Uterus (tissue), 4 donors: ENCODE measurements around the gene UNC119B. TPM values are rescaled to one million over a fixed set of nuclear protein-coding genes. Genes with fewer than 3 reads are reported as not detected.
A peak's percentile ranks its signal among the peaks of the same experiment; 100 is the strongest.

Experiments used
- DNase-seq, 2 donors: peaks; one replicate each; pipeline ENCODE4 v3.0.0-alpha.2; 2019 to 2020
- H3K27ac ChIP-seq, 2 donors: fragments of 200-600 bp; sonication (generic); 1 replicate in 1 of 2; 2 replicates in 1 of 2; pipeline ENCODE4 v1.5.1; 2016 to 2018
- H3K27me3 ChIP-seq, 2 donors: fragments of 200-600 bp; sonication (generic); one replicate each; pipeline ENCODE4 v1.5.1; 2018 to 2019; ENCODE audit warnings: control low read depth in 1 of 2
- H3K36me3 ChIP-seq, 2 donors: fragments of 200-600 bp; sonication (generic); one replicate each; pipeline ENCODE4 v1.5.1; 2019; ENCODE audit warnings: control low read depth in 1 of 2
- H3K4me1 ChIP-seq, 2 donors: fragments of 200-600 bp; sonication (generic); one replicate each; pipeline ENCODE4 v1.5.1; 2018 to 2019; ENCODE audit warnings: control low read depth in 1 of 2
- H3K4me3 ChIP-seq, 2 donors: fragments of 200-600 bp; sonication (generic); 1 replicate in 1 of 2; 2 replicates in 1 of 2; pipeline ENCODE4 v1.5.1; 2018 to 2019; ENCODE audit warnings: mild to moderate bottlenecking in 1 of 2
- H3K9me3 ChIP-seq, 2 donors: fragments of 200-600 bp; sonication (generic); one replicate each; pipeline ENCODE4 v1.5.1; 2019; ENCODE audit warnings: control low read depth in 1 of 2
- CTCF ChIP-seq, 4 experiments: fragments of 200-600 bp in 2 of 4; fragments of 450-650 bp in 2 of 4; sonication (generic) in 2 of 4; IDR thresholded peaks; one replicate each; pipeline ENCODE4 v1.5.1; 2016 to 2019; ENCODE audit warnings: antibody characterized with exemption in 4 of 4, mild to moderate bottlenecking in 2 of 4, moderate library complexity in 1 of 4
- POLR2A ChIP-seq, 2 donors: fragments of 450-650 bp; IDR thresholded peaks; one replicate each; pipeline ENCODE4 v1.6.1; 2016; ENCODE audit warnings: antibody characterized with exemption in 2 of 2, mild to moderate bottlenecking in 1 of 2, moderate library complexity in 1 of 2
- intact Hi-C: fragments of 100-400 bp; cut with DNase I; formaldehyde crosslinking; loops from one replicate; pipeline ENCODE4 v1.15.1; 2023; ENCODE audit warnings: low total_unique reads
- total RNA-seq, 4 donors: library from RNA; depleted of rRNA in 3 of 4; stranded (reverse); fragments of >200 nt in 3 of 4; gene quantifications; one replicate each; pipeline versions ENCODE4 v1.1.0 to v1.2.4, GENCODE V29; 2014 to 2023
- donor health status: DM: yes; HTN: yes; CAD: no.

Gene UNC119B
- total RNA-seq, 4 donors from 2014 or later = 13.8 to 44.8 (median 32.1) TPM

GRCh38 chr12:120677765-120678473 lies 32.3 kb upstream of the UNC119B start:
- no peak for TF ChIP-seq CTCF (IDR thresholded peaks at IDR 0.05)
- TF ChIP-seq POLR2A (IDR thresholded peaks at IDR 0.05) = no peak
- H3K27me3 ChIP-seq = no peaks in the 10 kb centered on the region

DNA sequence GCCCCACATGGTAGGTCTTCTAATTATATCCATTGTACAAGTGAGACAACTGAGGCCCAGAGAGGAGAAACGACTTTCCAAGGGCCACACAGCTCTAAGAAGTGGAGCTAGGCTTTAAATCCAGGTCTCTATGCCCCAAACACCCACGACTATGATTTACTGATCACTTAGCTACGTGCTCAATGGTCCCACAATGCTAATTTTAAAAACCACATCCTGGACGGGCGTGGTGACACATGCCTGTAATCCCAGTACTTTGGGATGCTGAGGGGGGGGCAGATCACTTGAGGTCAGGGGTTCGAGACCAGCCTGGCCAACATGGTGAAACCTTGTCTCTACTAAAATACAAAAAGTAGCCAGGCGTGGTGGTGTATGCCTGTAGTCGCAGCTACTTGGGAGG lies 31.7 kb upstream of the UNC119B start:
- no peaks in the 10 kb centered on the region for H3K4me1 ChIP-seq
- DNase-seq = no peak
- H3K36me3 ChIP-seq = no peaks in the 10 kb centered on the region
- no peak for TF ChIP-seq POLR2A (IDR thresholded peaks at IDR 0.05)
- TF ChIP-seq CTCF (IDR thresholded peaks at IDR 0.05) = no peak
- H3K4me3 ChIP-seq = no peak overlapping the region
- peak overlapping the region in 1 of 2 donors; percentile 17 for H3K27ac ChIP-seq
- H3K27me3 ChIP-seq = no peaks in the 10 kb centered on the region
- intact Hi-C loops = no loop called here
- H3K9me3 ChIP-seq = no peaks in the 10 kb centered on the region

More at GRCh38 chr12:120677765-120678473, 32.3 kb upstream of the UNC119B start:
- intact Hi-C loops = no loop called here
- no peaks in the 10 kb centered on the region for H3K36me3 ChIP-seq
- no peaks in the 10 kb centered on the region for H3K4me1 ChIP-seq
- no peaks in the 10 kb centered on the region for H3K9me3 ChIP-seq
- peak in 1 of 2 donors; percentile 64 for DNase-seq
- H3K4me3 ChIP-seq = no peak overlapping the region
- H3K27ac ChIP-seq = peak overlapping the region in 1 of 2 donors; percentile 52

- H3K27me3 ChIP-seq = no peaks in the 10 kb centered on the region
- DNase-seq = no peak
- no peak overlapping the region for H3K27ac ChIP-seq
- intact Hi-C loops = no loop called here
- H3K4me3 ChIP-seq = no peak overlapping the region
- H3K36me3 ChIP-seq = no peaks in the 10 kb centered on the region
- TF ChIP-seq POLR2A (IDR thresholded peaks at IDR 0.05) (no peak), CTCF (IDR thresholded peaks at IDR 0.05) (no peak)
- H3K4me1 ChIP-seq = no peaks in the 10 kb centered on the region
- no peaks in the 10 kb centered on the region for H3K9me3 ChIP-seq
Measured at GRCh38 chr12:120680165-120680738, 30.0 kb upstream of the UNC119B start.

- no peak for DNase-seq
- intact Hi-C loops = no loop called here
- no peak for TF ChIP-seq POLR2A (IDR thresholded peaks at IDR 0.05)
- no peak for TF ChIP-seq CTCF (IDR thresholded peaks at IDR 0.05)
- H3K27ac ChIP-seq = no peak overlapping the region
- H3K4me1 ChIP-seq = peaks cover 0 to 4% of the 10 kb centered on the region in 2 donors
- no peaks in the 10 kb centered on the region for H3K27me3 ChIP-seq
- no peaks in the 10 kb centered on the region for H3K9me3 ChIP-seq
- H3K36me3 ChIP-seq = no peaks in the 10 kb centered on the region
- H3K4me3 ChIP-seq = no peak overlapping the region
Measured at GRCh38 chr12:120684523-120684932, 25.7 kb upstream of the UNC119B start.

- no peaks in the 10 kb centered on the region for H3K9me3 ChIP-seq
- peak overlapping the region; percentile 91 to 95 for H3K27ac ChIP-seq
- no peaks in the 10 kb centered on the region for H3K36me3 ChIP-seq
- H3K27me3 ChIP-seq = no peaks in the 10 kb centered on the region
- TF ChIP-seq POLR2A (IDR thresholded peaks at IDR 0.05) (no peak), CTCF (IDR thresholded peaks at IDR 0.05) (no peak)
- intact Hi-C loops = no loop called here
- H3K4me1 ChIP-seq = peaks cover 0 to 9% of the 10 kb centered on the region in 2 donors
- H3K4me3 ChIP-seq = no peak overlapping the region
- no peak for DNase-seq
Measured at GRCh38 chr12:120685522-120685921, 24.7 kb upstream of the UNC119B start.
